ENCODE results near the gene FRK.
"Not testable (repeated sequence)": the region's sequence is repeated elsewhere in the genome, so short reads cannot be mapped to it uniquely, and the experiment has no call there.

The FRK gene

DNA sequence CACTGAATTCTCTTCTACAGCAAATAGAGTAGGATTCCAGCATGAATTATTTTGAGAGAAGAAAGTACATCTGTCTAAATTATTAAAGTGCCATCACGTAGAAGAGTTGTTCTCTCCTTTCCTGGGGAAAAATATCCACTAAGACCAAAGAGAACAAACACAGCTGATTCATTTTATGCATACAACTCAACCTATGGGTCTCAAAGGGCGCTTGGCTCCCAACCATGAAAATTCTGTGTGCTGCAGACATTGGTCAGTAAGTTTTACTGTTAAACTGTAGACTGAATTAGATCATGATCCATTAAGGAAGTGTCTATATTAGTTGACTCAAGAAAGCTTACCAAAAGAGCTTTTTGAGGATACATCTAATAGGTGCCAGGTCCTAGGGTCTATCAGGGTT lies 83.5 kb downstream of the FRK start:
- no peaks in the 10 kb centered on the region for H3K9me3 Mint-ChIP-seq
- no peak overlapping the region for H3K4me3 Mint-ChIP-seq
- H3K36me3 Mint-ChIP-seq (ENCODE audit: low read depth), result no peaks in the 10 kb centered on the region
- no peaks in the 10 kb centered on the region for H3K4me1 Mint-ChIP-seq (ENCODE audit: low read depth)
- no peaks in the 10 kb centered on the region for H3K27me3 Mint-ChIP-seq (ENCODE audit: low read depth)
- no peak overlapping the region for H3K27ac Mint-ChIP-seq

DNA sequence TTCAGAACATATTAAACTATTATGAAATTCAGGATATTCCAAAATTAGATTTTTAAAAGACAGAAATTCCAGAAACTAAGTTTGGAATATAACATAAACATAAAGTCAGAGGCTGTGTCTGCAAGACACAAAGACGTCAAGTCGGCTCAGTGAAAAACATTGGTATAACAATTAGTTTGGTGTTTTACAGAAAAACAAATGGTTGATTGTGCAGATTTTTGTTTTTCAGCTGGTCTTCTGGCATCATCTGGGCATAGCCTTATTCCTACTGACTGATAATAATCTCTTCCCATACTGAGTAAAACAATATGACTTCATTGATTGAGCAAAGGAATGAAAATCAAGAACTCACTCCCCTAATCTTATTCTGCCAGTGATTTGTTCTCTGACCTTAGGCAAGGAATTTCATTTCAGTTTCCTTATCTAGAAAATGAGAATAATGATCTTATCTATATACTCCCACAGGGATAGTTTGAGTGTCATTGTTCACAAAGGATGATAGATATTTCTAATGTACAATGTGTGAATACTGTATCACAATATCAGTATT lies 84.3 kb downstream of the FRK start:
- no peaks in the 10 kb centered on the region for H3K36me3 Mint-ChIP-seq (ENCODE audit: low read depth)
- no peaks in the 10 kb centered on the region for H3K9me3 Mint-ChIP-seq
- no peaks in the 10 kb centered on the region for H3K27me3 Mint-ChIP-seq (ENCODE audit: low read depth)
- H3K4me1 Mint-ChIP-seq (ENCODE audit: low read depth), result no peaks in the 10 kb centered on the region
- no peak overlapping the region for H3K27ac Mint-ChIP-seq
- no peak overlapping the region for H3K4me3 Mint-ChIP-seq

- Mint-ChIP-seq H3K4me3 (no peak overlapping the region), H3K27ac (no peak overlapping the region), H3K9me3 (no peaks in the 10 kb centered on the region), H3K4me1 (ENCODE audit: low read depth) (no peaks in the 10 kb centered on the region), H3K36me3 (ENCODE audit: low read depth) (no peaks in the 10 kb centered on the region), H3K27me3 (ENCODE audit: low read depth) (no peaks in the 10 kb centered on the region)
Measured at GRCh38 chr6:115972679-115973078, 88.0 kb downstream of the FRK start.

DNA sequence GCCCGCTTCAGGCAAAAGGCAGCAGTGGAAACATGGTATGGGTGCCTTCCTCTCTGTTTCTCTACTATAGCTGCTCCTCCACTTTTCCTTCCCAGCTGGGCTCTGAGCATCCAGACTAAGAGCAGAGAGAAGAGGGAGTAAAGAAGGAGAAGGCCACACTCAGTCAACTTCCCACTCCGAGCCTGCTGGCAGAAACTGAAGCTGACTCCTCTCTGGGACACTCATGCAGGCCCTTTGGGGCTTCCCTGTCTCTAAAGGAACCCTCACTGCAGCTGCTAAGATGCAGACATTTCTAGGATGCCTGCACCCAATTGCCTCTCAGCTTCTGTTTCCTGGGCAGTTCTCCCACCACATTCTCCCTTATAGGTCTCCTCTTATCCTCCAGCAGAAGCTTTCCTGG lies 88.9 kb downstream of the FRK start:
- H3K4me3 Mint-ChIP-seq, result no peak overlapping the region
- H3K36me3 Mint-ChIP-seq (ENCODE audit: low read depth), result no peaks in the 10 kb centered on the region
- no peak overlapping the region for H3K27ac Mint-ChIP-seq

DNA sequence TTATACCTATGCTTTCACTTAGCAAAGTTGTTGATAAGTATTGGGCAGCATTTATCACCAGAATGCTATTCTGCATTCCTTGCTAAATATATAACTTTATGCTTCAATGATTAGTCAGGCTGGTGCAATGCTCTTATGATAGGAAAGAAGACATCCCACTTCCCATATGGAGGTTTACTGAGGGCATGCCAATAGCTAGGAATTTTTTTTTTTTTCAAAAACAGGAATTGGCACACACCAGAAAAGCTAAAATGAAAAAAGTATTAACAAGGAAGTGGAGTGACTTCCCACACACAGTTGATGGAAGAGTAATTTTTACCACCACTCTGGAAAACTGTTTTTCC lies 90.8 kb downstream of the FRK start:
- no peaks in the 10 kb centered on the region for H3K9me3 Mint-ChIP-seq
- H3K36me3 Mint-ChIP-seq (ENCODE audit: low read depth), result no peaks in the 10 kb centered on the region
- no peaks in the 10 kb centered on the region for H3K27me3 Mint-ChIP-seq (ENCODE audit: low read depth)
- H3K27ac Mint-ChIP-seq, result no peak overlapping the region
- H3K4me1 Mint-ChIP-seq (ENCODE audit: low read depth), result no peaks in the 10 kb centered on the region
- no peak overlapping the region for H3K4me3 Mint-ChIP-seq

More for the DNA sequence above, 88.9 kb downstream of the FRK start:
- Mint-ChIP-seq H3K9me3 (no peaks in the 10 kb centered on the region), H3K27me3 (ENCODE audit: low read depth) (no peaks in the 10 kb centered on the region), H3K4me1 (ENCODE audit: low read depth) (no peaks in the 10 kb centered on the region)

GRCh38 chr6:115969207-115969929 lies 91.3 kb downstream of the FRK start:
- H3K27me3 Mint-ChIP-seq (ENCODE audit: low read depth), result no peaks in the 10 kb centered on the region
- H3K36me3 Mint-ChIP-seq (ENCODE audit: low read depth), result no peaks in the 10 kb centered on the region
- no peak overlapping the region for H3K27ac Mint-ChIP-seq
- no peak overlapping the region for H3K4me3 Mint-ChIP-seq
- no peaks in the 10 kb centered on the region for H3K4me1 Mint-ChIP-seq (ENCODE audit: low read depth)
- no peaks in the 10 kb centered on the region for H3K9me3 Mint-ChIP-seq

- H3K27me3 Mint-ChIP-seq (ENCODE audit: low read depth); H3K4me3 Mint-ChIP-seq; H3K9me3 Mint-ChIP-seq; H3K27ac Mint-ChIP-seq; H3K36me3 Mint-ChIP-seq (ENCODE audit: low read depth); H3K4me1 Mint-ChIP-seq (ENCODE audit: low read depth): not testable (repeated sequence)
Measured at GRCh38 chr6:115960286-115960685, 100.4 kb downstream of the FRK start.

DNA sequence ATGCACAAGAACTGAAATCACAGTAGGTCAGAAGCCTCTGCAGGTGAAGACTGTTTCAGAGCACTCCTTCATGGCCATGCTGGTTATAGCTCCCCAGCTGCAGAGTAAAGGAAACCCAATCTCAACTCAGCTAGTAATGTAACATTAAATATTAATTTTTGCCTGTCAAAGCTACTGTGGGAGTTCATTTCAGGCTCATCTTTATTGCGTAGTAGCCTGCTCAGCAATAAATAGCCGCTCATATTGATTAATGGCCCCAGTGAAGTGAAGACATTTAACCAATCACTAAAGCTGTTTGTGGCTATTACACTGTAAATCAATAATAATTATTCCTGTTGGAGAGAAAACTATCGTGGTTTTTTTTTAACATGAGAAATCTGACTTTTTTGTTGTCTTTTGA lies 101.7 kb downstream of the FRK start:
- H3K9me3 Mint-ChIP-seq, result no peaks in the 10 kb centered on the region
- no peaks in the 10 kb centered on the region for H3K4me1 Mint-ChIP-seq (ENCODE audit: low read depth)
- no peak overlapping the region for H3K27ac Mint-ChIP-seq
- no peaks in the 10 kb centered on the region for H3K27me3 Mint-ChIP-seq (ENCODE audit: low read depth)
- no peak overlapping the region for H3K4me3 Mint-ChIP-seq
- H3K36me3 Mint-ChIP-seq (ENCODE audit: low read depth), result no peaks in the 10 kb centered on the region

DNA sequence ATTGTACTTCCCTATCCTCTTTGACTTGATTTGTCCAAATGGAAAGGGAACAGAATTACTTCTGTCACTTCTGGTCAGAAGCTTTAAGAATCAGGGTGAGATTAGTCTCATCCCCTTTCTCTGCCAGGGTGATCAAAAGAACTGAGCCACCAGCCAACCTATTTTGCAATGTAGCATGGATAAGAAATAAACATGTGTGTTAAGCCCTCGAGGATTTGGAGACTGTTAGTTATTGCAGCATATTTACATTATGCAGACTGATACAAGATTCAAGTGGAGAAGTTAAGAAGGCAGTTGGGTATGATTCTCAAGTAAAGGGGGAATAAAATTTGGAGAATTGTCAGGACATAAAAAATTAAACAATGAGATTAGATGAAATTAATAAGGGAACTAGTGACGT lies 106.0 kb downstream of the FRK start:
- H3K27ac Mint-ChIP-seq, result no peak overlapping the region
- no peaks in the 10 kb centered on the region for H3K4me1 Mint-ChIP-seq (ENCODE audit: low read depth)
- H3K36me3 Mint-ChIP-seq (ENCODE audit: low read depth), result no peaks in the 10 kb centered on the region
- no peak overlapping the region for H3K4me3 Mint-ChIP-seq
- peaks cover 5% of the 10 kb centered on the region for H3K9me3 Mint-ChIP-seq
- H3K27me3 Mint-ChIP-seq (ENCODE audit: low read depth), result no peaks in the 10 kb centered on the region

- Mint-ChIP-seq H3K4me1 (ENCODE audit: low read depth) (no peaks in the 10 kb centered on the region), H3K4me3 (no peak overlapping the region), H3K27me3 (ENCODE audit: low read depth) (no peaks in the 10 kb centered on the region), H3K36me3 (ENCODE audit: low read depth) (no peaks in the 10 kb centered on the region), H3K9me3 (peaks cover 5% of the 10 kb centered on the region), H3K27ac (no peak overlapping the region)
Measured at GRCh38 chr6:115948751-115949150, 111.9 kb downstream of the FRK start.

GRCh38 chr6:115947966-115948541 lies 112.6 kb downstream of the FRK start:
- Mint-ChIP-seq H3K4me1 (ENCODE audit: low read depth) (no peaks in the 10 kb centered on the region), H3K4me3 (no peak overlapping the region), H3K27me3 (ENCODE audit: low read depth) (no peaks in the 10 kb centered on the region), H3K36me3 (ENCODE audit: low read depth) (no peaks in the 10 kb centered on the region), H3K27ac (no peak overlapping the region), H3K9me3 (peaks cover 5% of the 10 kb centered on the region)

GRCh38 chr6:115945812-115946211 lies 114.9 kb downstream of the FRK start:
- H3K4me1 Mint-ChIP-seq (ENCODE audit: low read depth), result no peaks in the 10 kb centered on the region
- no peaks in the 10 kb centered on the region for H3K27me3 Mint-ChIP-seq (ENCODE audit: low read depth)
- no peak overlapping the region for H3K4me3 Mint-ChIP-seq
- no peaks in the 10 kb centered on the region for H3K36me3 Mint-ChIP-seq (ENCODE audit: low read depth)
- peaks cover 13% of the 10 kb centered on the region for H3K9me3 Mint-ChIP-seq
- no peak overlapping the region for H3K27ac Mint-ChIP-seq

DNA sequence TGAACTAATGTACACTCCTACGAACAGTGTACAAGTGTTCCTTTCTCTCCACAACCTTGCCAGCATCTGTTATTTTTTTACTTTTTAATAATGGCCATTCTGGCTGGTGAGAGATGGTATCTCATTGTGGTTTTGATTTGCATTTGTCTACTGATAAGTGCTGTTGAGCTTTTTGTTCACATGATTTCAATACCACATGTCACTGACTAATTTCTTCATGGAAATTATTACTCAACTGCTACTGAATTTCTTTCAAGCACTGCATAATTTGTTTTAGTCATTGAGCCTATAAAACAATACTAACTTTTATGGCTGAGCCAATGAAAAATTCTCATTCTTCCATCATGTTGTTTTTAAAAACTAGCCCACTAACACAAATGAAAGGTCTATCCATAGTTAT lies 115.4 kb downstream of the FRK start:
- Mint-ChIP-seq H3K36me3 (ENCODE audit: low read depth) (no peaks in the 10 kb centered on the region), H3K27me3 (ENCODE audit: low read depth) (no peaks in the 10 kb centered on the region), H3K27ac (no peak overlapping the region), H3K4me1 (ENCODE audit: low read depth) (no peaks in the 10 kb centered on the region), H3K4me3 (no peak overlapping the region), H3K9me3 (peaks cover 12% of the 10 kb centered on the region)

DNA sequence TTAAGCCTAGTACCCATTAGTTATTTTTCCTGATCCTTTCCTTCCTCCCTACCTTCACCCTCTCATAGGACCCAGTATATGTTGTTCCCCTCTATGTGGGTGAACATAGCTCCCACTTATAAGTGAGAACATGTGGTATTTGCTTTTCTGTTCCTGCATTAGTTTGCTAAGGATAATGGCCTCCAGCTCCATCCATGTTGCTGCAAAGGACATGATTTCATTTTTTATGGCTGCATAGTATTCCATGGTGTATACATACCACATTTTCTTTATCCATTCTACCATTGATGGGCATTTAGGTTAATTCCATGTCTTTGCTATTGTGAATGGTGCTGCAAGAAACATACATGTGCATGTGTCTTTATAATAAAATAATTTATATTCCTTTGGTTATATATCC lies 115.9 kb downstream of the FRK start:
- not testable (repeated sequence) for H3K9me3 Mint-ChIP-seq; H3K4me1 Mint-ChIP-seq (ENCODE audit: low read depth); H3K4me3 Mint-ChIP-seq; H3K27me3 Mint-ChIP-seq (ENCODE audit: low read depth); H3K36me3 Mint-ChIP-seq (ENCODE audit: low read depth); H3K27ac Mint-ChIP-seq

GRCh38 chr6:115937502-115937901 lies 123.2 kb downstream of the FRK start:
- not testable (repeated sequence) for H3K4me3 Mint-ChIP-seq; H3K9me3 Mint-ChIP-seq; H3K27me3 Mint-ChIP-seq (ENCODE audit: low read depth); H3K4me1 Mint-ChIP-seq (ENCODE audit: low read depth); H3K27ac Mint-ChIP-seq; H3K36me3 Mint-ChIP-seq (ENCODE audit: low read depth)
